OCI-LY3 (cell line): ENCODE data around the gene TET1.

Experiments used
- H2AFZ ChIP-seq: fragments of 200-600, 300-600 bp; shearing (Covaris generic); 2 replicates; pipeline ENCODE4 v1.6.0; 2014; ENCODE audit warnings: antibody characterized with exemption, low read depth, low read length
- H3K27ac ChIP-seq: fragments of 200-600, 300-600 bp; sonication (generic); 2 replicates; pipeline ENCODE4 v1.5.1; 2014; ENCODE audit warnings: mild to moderate bottlenecking, low read length, moderate library complexity, mixed read lengths
- H3K27me3 ChIP-seq: fragments of 200-600, 300-600 bp; sonication (generic); 2 replicates; pipeline ENCODE4 v1.6.1; 2014; ENCODE audit warnings: low read depth, low read length, mixed read lengths
- H3K36me3 ChIP-seq: fragments of 200-600, 300-600 bp; sonication (generic); replicated peaks from 2 replicates; pipeline ENCODE3; 2014; ENCODE audit warnings: low read depth, low read length, mixed read lengths
- H3K4me1 ChIP-seq: fragments of 300-600, 200-600 bp; sonication (generic); 2 replicates; pipeline ENCODE4 v1.6.1; 2014; ENCODE audit warnings: low read length, mixed read lengths
- H3K4me2 ChIP-seq: fragments of 200-600, 300-600 bp; sonication (generic); 2 replicates; pipeline ENCODE4 v1.6.1; 2014; ENCODE audit warnings: low read length, mixed read lengths
- H3K4me3 ChIP-seq: fragments of 300-600, 200-600 bp; sonication (generic); 2 replicates; pipeline ENCODE4 v1.5.1; 2014; ENCODE audit warnings: antibody characterized with exemption, mild to moderate bottlenecking, low read length, moderate library complexity
- H3K79me2 ChIP-seq: fragments of 300-600, 200-600 bp; shearing (Covaris generic); 2 replicates; pipeline ENCODE4 v1.6.1; 2014; ENCODE audit warnings: mild to moderate bottlenecking, low read length, mixed read lengths
- H3K9ac ChIP-seq: fragments of 300-600, 200-600 bp; shearing (Covaris generic); 2 replicates; pipeline ENCODE4 v1.6.0; 2014; ENCODE audit warnings: mild to moderate bottlenecking, low read length, moderate library complexity
- H3K9me3 ChIP-seq: fragments of 200-600, 300-600 bp; shearing (Covaris generic); 2 replicates; pipeline ENCODE4 v1.6.1; 2014; ENCODE audit warnings: low read length, mixed read lengths; ENCODE audit not compliant: insufficient read depth
- H4K20me1 ChIP-seq: fragments of 200-600, 300-600 bp; sonication (generic); 2 replicates; pipeline ENCODE4 v1.6.1; 2016; ENCODE audit warnings: low read length, mixed read lengths; ENCODE audit not compliant: insufficient read depth
- EZH2phosphoT487 ChIP-seq: fragments of 200-600 bp; shearing (Covaris generic); IDR thresholded peaks from 2 replicates; pipeline ENCODE4 v1.6.1; 2018; ENCODE audit warnings: antibody characterized with exemption, mixed run types, low read depth
- TF ChIP-seq, protein P1 (sequence below): fragments of 200-600, 300-600 bp; sonication (generic); IDR thresholded peaks from 2 replicates; pipeline ENCODE4 v1.5.1; 2014; ENCODE audit warnings: antibody characterized with exemption, low read length, low read depth

TET1 gene

DNA sequence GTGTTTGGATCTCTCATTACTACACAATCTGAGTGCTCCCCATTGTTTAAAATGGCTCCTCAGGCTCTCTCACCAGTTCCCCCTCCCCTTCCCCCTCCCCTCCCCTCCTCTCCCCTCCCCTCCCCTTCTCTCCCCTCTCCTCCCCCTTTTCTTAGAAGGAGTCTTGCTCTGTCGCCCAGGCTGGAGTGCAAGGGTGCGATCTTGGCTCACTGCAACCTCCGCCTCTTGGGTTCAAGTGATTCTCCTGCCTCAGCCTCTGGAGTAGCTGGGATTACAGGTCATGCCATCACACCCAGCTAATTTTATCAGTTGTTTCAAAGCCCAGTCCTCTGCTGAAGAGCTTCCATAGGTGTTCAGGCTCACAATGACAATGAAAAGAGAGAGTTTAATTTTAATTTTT, 157.3 kb downstream of the TET1 start:
- Histone ChIP-seq H3K27ac (no peak overlapping the region), H4K20me1 (no peaks in the 10 kb centered on the region), H3K36me3 (no peaks in the 10 kb centered on the region), H3K9me3 (no peaks in the 10 kb centered on the region), H3K4me1 (peaks cover 5% of the 10 kb centered on the region), H2AFZ (no peak overlapping the region), H3K79me2 (peaks cover 15% of the 10 kb centered on the region), H3K4me3 (no peak overlapping the region), H3K27me3 (no peaks in the 10 kb centered on the region), H3K4me2 (no peak overlapping the region), H3K9ac (no peak overlapping the region)
- no peak for TF ChIP-seq EZH2phosphoT487
- TF ChIP-seq, protein P1, sequence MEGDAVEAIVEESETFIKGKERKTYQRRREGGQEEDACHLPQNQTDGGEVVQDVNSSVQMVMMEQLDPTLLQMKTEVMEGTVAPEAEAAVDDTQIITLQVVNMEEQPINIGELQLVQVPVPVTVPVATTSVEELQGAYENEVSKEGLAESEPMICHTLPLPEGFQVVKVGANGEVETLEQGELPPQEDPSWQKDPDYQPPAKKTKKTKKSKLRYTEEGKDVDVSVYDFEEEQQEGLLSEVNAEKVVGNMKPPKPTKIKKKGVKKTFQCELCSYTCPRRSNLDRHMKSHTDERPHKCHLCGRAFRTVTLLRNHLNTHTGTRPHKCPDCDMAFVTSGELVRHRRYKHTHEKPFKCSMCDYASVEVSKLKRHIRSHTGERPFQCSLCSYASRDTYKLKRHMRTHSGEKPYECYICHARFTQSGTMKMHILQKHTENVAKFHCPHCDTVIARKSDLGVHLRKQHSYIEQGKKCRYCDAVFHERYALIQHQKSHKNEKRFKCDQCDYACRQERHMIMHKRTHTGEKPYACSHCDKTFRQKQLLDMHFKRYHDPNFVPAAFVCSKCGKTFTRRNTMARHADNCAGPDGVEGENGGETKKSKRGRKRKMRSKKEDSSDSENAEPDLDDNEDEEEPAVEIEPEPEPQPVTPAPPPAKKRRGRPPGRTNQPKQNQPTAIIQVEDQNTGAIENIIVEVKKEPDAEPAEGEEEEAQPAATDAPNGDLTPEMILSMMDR: no peak

DNA sequence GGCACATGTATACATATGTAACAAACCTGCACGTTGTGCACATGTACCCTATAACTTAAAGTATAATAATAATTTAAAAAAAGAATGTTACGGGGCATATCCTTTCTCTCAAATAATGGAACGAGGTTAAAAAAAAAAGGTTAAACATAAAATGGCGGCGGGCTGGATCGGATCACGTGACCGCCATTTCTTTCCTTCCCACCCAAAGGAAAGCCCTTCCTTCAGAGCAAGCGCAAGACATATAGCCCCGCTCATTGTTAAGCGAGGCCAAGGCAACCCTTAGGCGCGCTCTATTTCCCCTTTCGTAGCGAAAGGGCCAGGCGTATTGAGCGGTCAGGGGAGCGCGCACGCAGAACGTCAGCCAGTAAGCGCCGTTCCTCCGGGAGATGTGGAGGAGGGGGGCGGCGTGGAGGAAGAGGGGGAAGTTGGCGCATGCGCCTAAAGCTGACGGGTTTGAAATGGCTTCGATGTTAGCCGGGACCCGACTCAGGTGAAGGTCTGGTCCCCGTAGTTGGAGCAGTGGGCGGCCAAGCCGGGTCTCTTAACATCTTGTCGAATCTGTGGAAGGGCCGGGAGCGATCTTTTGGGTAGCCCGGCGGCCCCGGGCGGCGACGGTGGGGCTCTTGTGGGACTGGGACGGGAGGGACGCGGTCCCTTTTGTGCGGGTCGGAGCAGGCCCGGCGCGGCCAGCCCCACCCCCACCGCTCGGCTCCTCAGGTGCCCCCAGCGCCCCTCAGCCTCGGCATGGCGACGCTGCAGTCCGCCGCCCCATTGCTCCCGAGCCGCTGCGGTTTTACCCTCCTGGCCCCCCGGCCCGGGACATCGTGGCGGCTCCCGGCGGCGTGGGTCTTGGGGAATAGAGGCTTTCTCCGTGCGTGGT, 160.9 kb downstream of the TET1 start, which contains the start of gene CCAR1:
TSS of gene CCAR1 (plus strand) at position 447 of the 880 bp plus-strand sequence. CDS start 1,266 bp downstream, outside the sequence.
- H3K79me2 ChIP-seq: peaks cover 27% of the 10 kb centered on the region
- TF ChIP-seq, protein P1: no peak
- no peak for TF ChIP-seq EZH2phosphoT487
- no peaks in the 10 kb centered on the region for H3K36me3 ChIP-seq
- H3K4me3 ChIP-seq: peak within 1 kb of the TSS; percentile 90
- H4K20me1 ChIP-seq: no peaks in the 10 kb centered on the region
- peak within 1 kb of the TSS; percentile 86 for H3K4me2 ChIP-seq
- peaks cover 7% of the 10 kb centered on the region for H3K4me1 ChIP-seq
- no peaks in the 10 kb centered on the region for H3K9me3 ChIP-seq
- H2AFZ ChIP-seq: peak within 1 kb of the TSS; percentile 32; the same call in 1 of the 2 replicates
- H3K27ac ChIP-seq: peak within 1 kb of the TSS; percentile 73
- peak within 1 kb of the TSS; percentile 94 for H3K9ac ChIP-seq
- H3K27me3 ChIP-seq: no peaks in the 10 kb centered on the region

DNA sequence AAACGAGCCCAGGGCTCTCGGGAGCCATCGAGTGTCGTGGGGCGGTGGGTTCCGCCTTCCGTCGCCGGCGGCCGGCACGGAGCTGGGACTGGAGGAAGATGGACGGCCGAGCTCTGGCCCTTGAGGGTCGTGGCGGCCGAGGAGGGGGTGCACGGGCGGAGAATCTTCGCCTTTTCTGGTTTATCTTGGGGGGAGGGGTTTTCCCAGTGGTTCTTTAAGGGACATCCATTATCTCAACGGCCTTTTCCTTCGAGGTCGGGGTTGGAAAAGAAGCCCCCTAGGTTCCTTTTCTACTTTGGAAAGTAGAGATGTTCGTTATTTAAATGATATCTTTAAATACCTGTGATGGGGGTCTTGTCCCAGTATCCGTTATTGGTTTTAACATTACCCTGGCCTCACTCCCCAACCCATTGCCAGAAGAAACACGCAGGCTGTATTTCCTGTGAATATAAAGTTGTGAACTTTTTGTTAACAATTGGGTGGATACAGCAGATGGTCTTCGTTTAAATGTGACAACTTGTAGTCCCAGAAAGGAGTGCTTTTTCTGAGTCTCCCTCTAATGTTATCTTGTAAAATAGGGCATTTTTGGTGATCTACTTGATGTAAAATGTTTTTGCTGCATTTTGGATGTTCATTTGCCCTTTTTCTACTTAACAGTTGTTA, 161.7 kb downstream of the TET1 start:
- peaks cover 27% of the 10 kb centered on the region for H3K79me2 ChIP-seq
- peak overlapping the region; percentile 90 for H3K4me3 ChIP-seq
- H3K27ac ChIP-seq: peak overlapping the region; percentile 73
- H3K27me3 ChIP-seq: no peaks in the 10 kb centered on the region
- H3K9ac ChIP-seq: peak overlapping the region; percentile 94
- peak overlapping the region; percentile 86 for H3K4me2 ChIP-seq
- peaks cover 7% of the 10 kb centered on the region for H3K4me1 ChIP-seq
- H3K9me3 ChIP-seq: no peaks in the 10 kb centered on the region
- H4K20me1 ChIP-seq: no peaks in the 10 kb centered on the region
- TF ChIP-seq, protein P1: no peak
- no peak for TF ChIP-seq EZH2phosphoT487
- H3K36me3 ChIP-seq: no peaks in the 10 kb centered on the region
- no peak overlapping the region for H2AFZ ChIP-seq

DNA sequence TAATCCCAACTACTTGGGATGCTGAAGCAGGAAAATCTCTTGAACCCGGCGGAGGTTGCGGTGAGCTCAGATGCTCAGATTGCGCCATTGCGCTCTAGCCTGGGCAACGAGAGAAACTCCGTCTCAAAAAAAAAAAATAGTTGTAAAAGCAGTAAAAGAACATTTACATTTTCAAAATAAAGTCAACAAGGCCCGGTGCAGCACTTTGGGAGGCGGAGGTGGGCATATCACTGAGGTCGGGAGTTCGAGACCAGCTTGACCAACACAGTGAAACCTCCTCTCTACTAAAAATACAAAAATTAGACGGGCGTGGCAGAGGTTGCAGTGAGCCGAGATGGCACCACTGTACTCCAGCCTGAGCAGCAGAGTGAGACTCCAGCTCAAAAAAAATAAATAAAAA, 164.9 kb downstream of the TET1 start:
- H3K4me2 ChIP-seq: no peak overlapping the region
- no peaks in the 10 kb centered on the region for H3K9me3 ChIP-seq
- H3K27me3 ChIP-seq: no peaks in the 10 kb centered on the region
- H3K4me3 ChIP-seq: no peak overlapping the region
- no peak for TF ChIP-seq EZH2phosphoT487
- TF ChIP-seq, protein P1: no peak
- H3K79me2 ChIP-seq: peaks cover 46% of the 10 kb centered on the region
- no peak overlapping the region for H3K9ac ChIP-seq
- H3K27ac ChIP-seq: no peak overlapping the region
- H3K36me3 ChIP-seq: peaks cover 4% of the 10 kb centered on the region
- H2AFZ ChIP-seq: no peak overlapping the region
- no peaks in the 10 kb centered on the region for H4K20me1 ChIP-seq
- peaks cover 7% of the 10 kb centered on the region for H3K4me1 ChIP-seq
